Esophagus muscularis mucosa (tissue), 4 donors: ENCODE results near the gene GNG12.

Experiments
- CTCF ChIP-seq, 3 experiments: fragments of 200-600 bp in 2 of 3; fragments of 450-650 bp in 1 of 3; sonication (generic) in 2 of 3; IDR thresholded peaks; one replicate each; pipeline ENCODE4 v1.5.1; 2017 to 2019; ENCODE audit warnings: antibody characterized with exemption in 3 of 3, mild to moderate bottlenecking in 2 of 3, moderate library complexity in 1 of 3
- EP300 ChIP-seq: sonication (generic); formaldehyde crosslinking; IDR thresholded peaks from one replicate; pipeline ENCODE4 v1.6.1; 2017; ENCODE audit warnings: antibody characterized with exemption
- POLR2A ChIP-seq: fragments of 450-650 bp; IDR thresholded peaks from one replicate; pipeline ENCODE4 v1.6.1; 2017; ENCODE audit warnings: antibody characterized with exemption, moderate library complexity, mild to moderate bottlenecking, low read depth
- POLR2AphosphoS5 ChIP-seq, 2 donors: sonication (generic); formaldehyde crosslinking; IDR thresholded peaks; one replicate each; pipeline ENCODE4 v1.6.1; 2017; ENCODE audit warnings: antibody characterized with exemption in 2 of 2

- TF ChIP-seq CTCF (IDR thresholded peaks at IDR 0.05) (no peak), POLR2A (no peak), EP300 (no peak), POLR2AphosphoS5 (IDR thresholded peaks at IDR 0.05) (no peak)
Measured at GRCh38 chr1:67809887-67810286, 23.4 kb downstream of the GNG12 start.
